OCI-LY3 (cell line): ENCODE data around the gene FBP1.

Experiments
- H2AFZ ChIP-seq: fragments of 200-600, 300-600 bp; shearing (Covaris generic); 2 replicates; pipeline ENCODE4 v1.6.0; 2014; ENCODE audit warnings: antibody characterized with exemption, low read depth, low read length
- H3K27ac ChIP-seq: fragments of 200-600, 300-600 bp; sonication (generic); 2 replicates; pipeline ENCODE4 v1.5.1; 2014; ENCODE audit warnings: mild to moderate bottlenecking, low read length, moderate library complexity, mixed read lengths
- H3K27me3 ChIP-seq: fragments of 200-600, 300-600 bp; sonication (generic); 2 replicates; pipeline ENCODE4 v1.6.1; 2014; ENCODE audit warnings: low read depth, low read length, mixed read lengths
- H3K36me3 ChIP-seq: fragments of 200-600, 300-600 bp; sonication (generic); replicated peaks from 2 replicates; pipeline ENCODE3; 2014; ENCODE audit warnings: low read depth, low read length, mixed read lengths
- H3K4me1 ChIP-seq: fragments of 300-600, 200-600 bp; sonication (generic); 2 replicates; pipeline ENCODE4 v1.6.1; 2014; ENCODE audit warnings: low read length, mixed read lengths
- H3K4me2 ChIP-seq: fragments of 200-600, 300-600 bp; sonication (generic); 2 replicates; pipeline ENCODE4 v1.6.1; 2014; ENCODE audit warnings: low read length, mixed read lengths
- H3K4me3 ChIP-seq: fragments of 300-600, 200-600 bp; sonication (generic); 2 replicates; pipeline ENCODE4 v1.5.1; 2014; ENCODE audit warnings: antibody characterized with exemption, mild to moderate bottlenecking, low read length, moderate library complexity
- H3K79me2 ChIP-seq: fragments of 300-600, 200-600 bp; shearing (Covaris generic); 2 replicates; pipeline ENCODE4 v1.6.1; 2014; ENCODE audit warnings: mild to moderate bottlenecking, low read length, mixed read lengths
- H3K9ac ChIP-seq: fragments of 300-600, 200-600 bp; shearing (Covaris generic); 2 replicates; pipeline ENCODE4 v1.6.0; 2014; ENCODE audit warnings: mild to moderate bottlenecking, low read length, moderate library complexity
- H3K9me3 ChIP-seq: fragments of 200-600, 300-600 bp; shearing (Covaris generic); 2 replicates; pipeline ENCODE4 v1.6.1; 2014; ENCODE audit warnings: low read length, mixed read lengths; ENCODE audit not compliant: insufficient read depth
- H4K20me1 ChIP-seq: fragments of 200-600, 300-600 bp; sonication (generic); 2 replicates; pipeline ENCODE4 v1.6.1; 2016; ENCODE audit warnings: low read length, mixed read lengths; ENCODE audit not compliant: insufficient read depth
- CTCF ChIP-seq: fragments of 200-600, 300-600 bp; sonication (generic); IDR thresholded peaks from 2 replicates; pipeline ENCODE4 v1.5.1; 2014; ENCODE audit warnings: antibody characterized with exemption, low read length, low read depth
- EZH2phosphoT487 ChIP-seq: fragments of 200-600 bp; shearing (Covaris generic); IDR thresholded peaks from 2 replicates; pipeline ENCODE4 v1.6.1; 2018; ENCODE audit warnings: antibody characterized with exemption, mixed run types, low read depth

Gene FBP1

GRCh38 chr9:94664801-94665200 lies 25.5 kb upstream of the FBP1 start:
- Histone ChIP-seq H3K4me1 (peaks cover 13% of the 10 kb centered on the region), H2AFZ (no peak overlapping the region), H3K9me3 (no peaks in the 10 kb centered on the region), H3K4me3 (no peak overlapping the region), H3K9ac (no peak overlapping the region), H3K4me2 (no peak overlapping the region), H3K27ac (no peak overlapping the region), H3K36me3 (no peaks in the 10 kb centered on the region), H3K79me2 (no peaks in the 10 kb centered on the region), H3K27me3 (peaks cover 14% of the 10 kb centered on the region), H4K20me1 (no peaks in the 10 kb centered on the region)
- TF ChIP-seq EZH2phosphoT487 (no peak), CTCF (no peak)

GRCh38 chr9:94663640-94664039 lies 24.3 kb upstream of the FBP1 start:
- H3K36me3 ChIP-seq = no peaks in the 10 kb centered on the region
- no peak overlapping the region for H3K4me2 ChIP-seq
- no peak overlapping the region for H3K9ac ChIP-seq
- H3K79me2 ChIP-seq = no peaks in the 10 kb centered on the region
- TF ChIP-seq CTCF = no peak
- TF ChIP-seq EZH2phosphoT487 = no peak
- no peak overlapping the region for H3K27ac ChIP-seq
- H4K20me1 ChIP-seq = no peaks in the 10 kb centered on the region
- no peak overlapping the region for H3K4me3 ChIP-seq
- H3K27me3 ChIP-seq = peaks cover 14% of the 10 kb centered on the region
- H3K9me3 ChIP-seq = no peaks in the 10 kb centered on the region
- peaks cover 12% of the 10 kb centered on the region for H3K4me1 ChIP-seq
- H2AFZ ChIP-seq = no peak overlapping the region

- TF ChIP-seq EZH2phosphoT487 (no peak), CTCF (no peak)
- no peak overlapping the region for H3K9ac ChIP-seq
Observed at GRCh38 chr9:94663140-94663539, 23.8 kb upstream of the FBP1 start.

GRCh38 chr9:94657021-94657725 lies 17.9 kb upstream of the FBP1 start:
- 0 out of 2 replicates have a peak overlapping the region, but pooled peaks have one; percentile 59 for H2AFZ ChIP-seq

More at GRCh38 chr9:94663140-94663539, 23.8 kb upstream of the FBP1 start:
- Histone ChIP-seq H3K36me3 (no peaks in the 10 kb centered on the region), H3K9me3 (no peaks in the 10 kb centered on the region), H3K79me2 (no peaks in the 10 kb centered on the region), H3K4me1 (peaks cover 7% of the 10 kb centered on the region), H2AFZ (no peak overlapping the region), H3K4me3 (no peak overlapping the region), H3K27ac (no peak overlapping the region), H3K4me2 (no peak overlapping the region), H4K20me1 (no peaks in the 10 kb centered on the region), H3K27me3 (peaks cover 14% of the 10 kb centered on the region)

More at GRCh38 chr9:94657021-94657725, 17.9 kb upstream of the FBP1 start:
- Histone ChIP-seq H3K4me1 (peaks cover 15% of the 10 kb centered on the region), H3K36me3 (no peaks in the 10 kb centered on the region), H3K9me3 (no peaks in the 10 kb centered on the region), H3K4me3 (no peak overlapping the region; the same call in 1 of the 2 replicates), H3K27me3 (no peaks in the 10 kb centered on the region), H4K20me1 (no peaks in the 10 kb centered on the region), H3K4me2 (peak overlapping the region; percentile 90), H3K27ac (no peak overlapping the region), H3K9ac (no peak overlapping the region), H3K79me2 (no peaks in the 10 kb centered on the region)
- TF ChIP-seq EZH2phosphoT487 = no peak
- TF ChIP-seq CTCF = no peak
